Activated CD4-positive, alpha-beta T cell treated with anti-CD3 and anti-CD28 coated beads, Interleukin-2, amount 50 U/mL, for 4 hours (primary cell): Measurements from ENCODE around the gene TMEM207.
A peak's percentile ranks its signal among the peaks of the same experiment; 100 is the strongest.

Source experiments
- DNase-seq, 2 experiments: peaks; one replicate each; pipeline ENCODE4 v3.0.0-alpha.2; 2020

TMEM207 gene

GRCh38 chr3:190443257-190443656 lies 6.4 kb downstream of the TMEM207 start:
- DNase-seq = no peak

DNA sequence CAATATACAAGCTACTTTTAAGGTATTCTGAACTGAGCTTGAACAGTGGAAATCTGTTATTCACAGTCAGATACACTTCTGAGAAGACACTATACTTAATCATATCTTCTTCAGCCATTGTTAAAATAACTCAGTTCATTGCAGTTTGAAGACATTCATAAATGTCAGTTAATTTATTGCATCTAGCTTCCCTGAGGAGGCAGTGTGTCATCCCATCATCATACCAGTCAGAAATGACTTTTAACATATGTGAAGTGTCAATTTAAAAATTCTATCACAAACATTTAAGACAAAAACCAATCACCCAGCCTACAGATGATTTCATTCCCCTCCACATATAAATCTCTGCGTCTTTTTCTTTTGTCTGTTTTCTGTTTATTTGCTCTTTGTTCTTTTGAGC lies 7.5 kb downstream of the TMEM207 start:
- DNase-seq = no peak

DNA sequence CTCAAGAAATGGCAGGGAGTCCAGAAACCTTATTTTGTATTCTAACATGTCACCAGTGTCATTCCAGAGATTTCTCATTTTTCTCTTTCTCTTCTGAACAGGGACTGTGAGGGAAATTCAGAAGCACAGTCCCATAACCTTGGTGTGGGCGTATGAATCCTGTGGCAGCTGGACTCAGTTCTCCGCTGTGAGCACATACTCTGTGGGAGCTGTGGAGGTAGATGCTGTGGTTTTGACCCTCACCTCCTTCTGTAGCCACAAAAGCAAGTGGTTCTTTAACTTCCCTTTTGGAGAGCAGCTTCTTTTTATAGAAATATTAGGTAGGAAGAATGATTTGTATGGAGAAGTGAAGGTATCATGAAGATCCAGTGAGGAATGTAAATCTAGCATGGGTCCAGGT lies 13.4 kb downstream of the TMEM207 start:
- DNase-seq = no peak

DNA sequence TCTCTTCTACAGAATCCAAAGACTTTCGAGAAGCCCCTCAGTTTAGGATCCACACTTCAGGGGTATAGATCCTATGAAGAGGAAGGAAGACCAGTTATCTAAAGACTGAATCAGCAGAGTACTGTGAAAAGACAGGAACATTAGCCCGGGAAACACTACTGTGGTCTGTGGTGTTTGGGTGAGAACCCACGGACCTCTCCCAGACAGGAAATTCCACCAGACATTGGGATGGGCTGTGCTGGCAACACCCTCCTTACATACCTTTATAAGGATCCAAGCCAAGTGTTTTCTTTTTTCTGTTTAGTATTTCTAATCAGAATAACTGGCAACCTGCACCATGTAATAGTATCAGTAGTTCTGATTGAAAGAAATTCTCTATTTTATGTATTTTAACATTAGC lies 14.1 kb downstream of the TMEM207 start:
- no peak for DNase-seq

DNA sequence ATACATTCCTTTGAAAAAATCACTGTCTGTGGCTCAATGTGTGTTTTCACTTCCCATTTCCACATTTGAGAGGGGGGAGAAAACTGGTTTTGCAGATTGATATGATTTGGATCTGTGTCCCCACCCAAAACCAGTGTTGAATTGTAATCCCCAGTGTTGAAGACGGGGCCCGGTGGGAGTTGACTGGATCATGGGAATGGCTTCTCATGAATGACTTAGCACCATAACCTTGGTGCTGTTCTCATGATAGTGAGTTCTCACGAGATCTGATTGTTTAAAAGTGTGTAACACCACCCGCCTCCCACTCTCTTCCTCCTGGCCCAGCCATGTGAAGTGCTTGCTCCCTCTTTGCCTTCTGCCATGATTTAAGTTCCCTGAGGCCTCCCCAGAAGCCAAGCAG lies 16.1 kb downstream of the TMEM207 start:
- no peak for DNase-seq

DNA sequence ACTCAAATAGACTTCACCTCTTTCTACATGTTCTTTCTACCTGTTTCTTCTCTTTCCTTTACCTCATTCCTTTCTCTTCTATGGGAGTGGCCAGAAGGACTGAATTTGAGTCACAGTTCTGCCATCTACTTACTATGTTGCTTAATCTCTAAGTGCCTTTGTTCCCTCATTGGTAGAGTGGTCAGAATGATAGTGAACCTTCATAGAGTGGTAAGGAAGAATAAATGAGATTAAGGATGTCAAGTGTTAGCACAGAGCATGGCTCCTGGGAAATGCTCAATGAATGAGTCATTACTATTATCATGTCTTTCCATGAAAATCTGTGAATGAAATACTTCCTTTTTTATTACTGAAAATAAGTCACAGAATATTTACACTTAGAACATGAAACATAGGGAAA lies 17.5 kb downstream of the TMEM207 start:
- DNase-seq = no peak

GRCh38 chr3:190430906-190431305 lies 18.8 kb downstream of the TMEM207 start:
- DNase-seq = no peak

GRCh38 chr3:190429681-190430080 lies 20.0 kb downstream of the TMEM207 start:
- DNase-seq = no peak

DNA sequence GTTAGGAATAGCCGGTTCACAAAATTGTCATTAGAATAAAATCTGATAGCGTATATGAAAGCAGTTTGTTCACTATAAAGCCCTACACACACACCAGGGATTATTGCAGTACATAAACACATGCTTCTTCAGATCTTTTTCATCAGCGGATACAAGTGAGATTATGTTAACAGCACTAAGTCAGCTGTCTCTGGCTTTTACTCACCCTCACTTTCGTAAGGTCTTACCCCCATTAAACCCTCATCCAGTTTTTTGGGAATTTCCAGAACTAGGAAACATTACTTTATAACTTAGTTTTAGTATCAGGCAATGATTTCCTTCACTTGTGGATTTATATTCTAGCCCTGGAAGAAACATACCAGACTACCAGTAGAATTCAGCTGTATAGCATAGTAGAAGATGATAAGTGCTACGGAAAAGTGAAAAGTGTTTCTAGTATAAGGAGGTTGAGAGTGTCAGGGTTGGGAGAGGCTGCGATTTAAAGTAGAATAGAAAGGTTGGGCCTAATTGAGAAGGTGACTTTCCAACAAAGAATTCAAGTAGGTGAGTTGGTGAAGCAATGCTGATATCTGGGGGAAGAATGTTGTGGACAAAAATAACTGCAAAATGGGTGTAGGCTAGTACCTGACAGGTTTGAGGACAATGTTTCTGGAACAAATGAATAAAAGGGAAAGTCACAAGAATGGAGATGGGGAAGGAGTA lies 22.7 kb downstream of the TMEM207 start:
- DNase-seq = no peak

GRCh38 chr3:190425833-190426232 lies 23.9 kb downstream of the TMEM207 start:
- no peak for DNase-seq

GRCh38 chr3:190424478-190425439 lies 24.9 kb downstream of the TMEM207 start:
- peak; percentile 2 to 3 for DNase-seq

DNA sequence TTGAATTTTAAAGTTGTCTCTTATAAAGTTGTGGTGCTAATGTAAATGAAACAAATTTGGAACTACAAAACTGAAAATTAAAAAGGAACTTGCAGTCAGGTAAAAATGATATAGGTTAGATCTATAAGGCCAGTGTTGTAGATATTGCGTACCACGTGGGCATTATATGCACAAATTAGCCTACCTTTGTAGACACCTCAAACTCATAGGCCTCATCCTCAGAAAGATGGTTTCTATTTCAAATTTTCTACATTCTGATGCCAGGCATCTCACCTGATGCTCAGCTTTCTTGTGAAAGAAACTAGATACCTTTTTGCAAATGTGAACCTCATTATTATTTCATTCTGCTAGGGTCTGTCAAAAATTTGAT lies 25.6 kb downstream of the TMEM207 start:
- no peak for DNase-seq

- DNase-seq = no peak
Measured at GRCh38 chr3:190414297-190414696, 35.4 kb downstream of the TMEM207 start.

- no peak for DNase-seq
Measured at GRCh38 chr3:190404715-190405114, 45.0 kb downstream of the TMEM207 start.

GRCh38 chr3:190401963-190402362 lies 47.7 kb downstream of the TMEM207 start:
- no peak for DNase-seq

DNA sequence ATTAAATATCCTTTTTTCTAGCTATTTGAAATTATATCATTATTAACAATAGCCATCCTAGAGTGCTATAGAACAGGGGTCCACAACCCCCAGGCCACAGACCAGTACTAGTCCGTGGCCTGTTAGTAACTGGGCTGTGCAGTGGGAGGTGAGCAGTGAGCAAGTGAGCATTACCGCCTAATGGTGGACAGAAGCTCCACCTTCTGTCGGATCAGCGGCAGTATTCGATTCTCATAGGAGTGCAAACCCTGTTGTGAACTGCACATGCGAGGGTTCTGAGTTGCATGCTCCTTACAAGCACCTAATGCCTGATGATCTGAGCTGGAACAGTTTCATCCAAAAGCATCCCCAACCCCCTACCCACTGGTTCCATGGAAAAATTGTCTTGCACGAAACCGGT lies 50.0 kb downstream of the TMEM207 start:
- DNase-seq = no peak

DNA sequence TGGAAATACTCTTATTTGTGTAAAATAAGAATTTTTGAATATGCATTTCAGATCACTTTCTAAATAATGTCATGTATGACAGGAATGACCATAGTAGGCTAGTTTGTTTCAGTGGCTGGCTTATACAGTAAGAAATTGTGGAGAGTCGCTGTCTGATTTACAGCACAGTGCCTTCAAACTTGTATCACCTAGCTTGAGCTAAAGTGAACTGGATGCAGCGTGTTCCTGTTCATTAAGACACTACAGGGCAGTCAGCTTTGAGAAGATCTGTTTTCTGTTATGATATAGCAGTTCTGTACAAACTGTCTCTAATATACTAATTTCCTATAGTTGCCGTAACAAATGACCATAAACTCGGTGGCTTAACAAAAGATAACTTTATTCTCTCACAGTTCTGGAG lies 51.8 kb downstream of the TMEM207 start:
- DNase-seq = no peak

- DNase-seq = no peak
Measured at GRCh38 chr3:190396001-190396400, 53.7 kb downstream of the TMEM207 start.

GRCh38 chr3:190388703-190389102 lies 61.0 kb downstream of the TMEM207 start:
- DNase-seq = no peak

DNA sequence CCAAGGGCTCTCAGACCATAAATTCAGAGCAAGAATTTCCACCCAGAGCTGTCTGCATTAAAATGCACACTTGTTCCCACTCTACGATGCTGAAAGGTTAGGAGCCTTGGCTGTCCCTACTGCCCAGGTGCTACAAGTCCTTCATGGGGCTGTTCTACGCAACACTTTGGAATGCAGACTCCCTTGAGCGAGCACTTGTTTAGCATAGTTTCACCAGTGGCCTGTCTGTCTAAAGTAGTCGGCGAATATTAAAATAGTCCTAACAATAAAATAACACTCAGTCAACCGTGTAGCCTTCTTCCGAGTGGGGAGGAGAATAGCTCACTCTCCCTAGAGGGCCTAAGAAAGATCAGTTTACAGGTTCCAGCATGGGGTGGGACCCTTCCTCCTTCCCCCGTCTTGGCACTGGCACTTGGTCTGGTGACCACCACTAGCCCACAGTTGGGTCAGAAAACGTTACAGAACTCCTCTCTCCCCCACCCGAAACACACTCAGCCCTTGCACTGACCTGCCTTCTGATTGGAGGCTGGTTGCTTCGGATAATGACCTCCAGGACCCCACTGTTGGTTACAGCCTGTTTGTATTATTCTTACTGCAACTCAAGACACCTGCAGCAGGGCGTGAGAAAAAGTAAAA lies 62.0 kb downstream of the TMEM207 start, which contains the start of gene CLDN16:
Gene CLDN16, plus strand, starts transcription at position 586 of the 636 bp plus-strand sequence. CDS start 167 bp downstream, outside the sequence.
- no peak for DNase-seq

- no peak for DNase-seq
Measured at GRCh38 chr3:190385731-190386688, 63.7 kb downstream of the TMEM207 start.

- no peak for DNase-seq
Measured at GRCh38 chr3:190384309-190384756, 65.4 kb downstream of the TMEM207 start.
